GM19328 (cell line): ENCODE measurements around the gene VSTM2B.
"Not testable (repeated sequence)": the region's sequence is repeated elsewhere in the genome, so short reads cannot be mapped to it uniquely, and the experiment has no call there.

ENCODE experiments used
- ATAC-seq: cut with Tn5 transposase; IDR thresholded peaks from one replicate; pipeline ENCODE4 v1.9.1; 2021; ENCODE audit warnings: mild to moderate bottlenecking, moderate library complexity; ENCODE audit not compliant: unreplicated experiment

Gene VSTM2B

GRCh38 chr19:29525901-29526729 is at the start of gene VSTM2B:
TSS of gene VSTM2B (plus strand) at chr19:29525994. CDS start at chr19:29526584, 590 bp downstream.
- ATAC-seq = no peak

- ATAC-seq = no peak
These were observed 49.3 kb upstream of the VSTM2B start for GRCh38 chr19:29476528-29476927.

- ATAC-seq = no peak
These were observed 47.8 kb upstream of the VSTM2B start for GRCh38 chr19:29477831-29478577.

GRCh38 chr19:29478578-29479565 is 46.9 kb upstream of the VSTM2B start:
- no peak for ATAC-seq

GRCh38 chr19:29479941-29480340 is 45.9 kb upstream of the VSTM2B start:
- no peak for ATAC-seq

GRCh38 chr19:29480507-29480906 is 45.3 kb upstream of the VSTM2B start:
- no peak for ATAC-seq

- no peak for ATAC-seq
These were observed 42.7 kb upstream of the VSTM2B start for GRCh38 chr19:29482855-29483640.

GRCh38 chr19:29483641-29483920 is 42.2 kb upstream of the VSTM2B start:
- no peak for ATAC-seq

GRCh38 chr19:29483944-29484581 is 41.7 kb upstream of the VSTM2B start:
- ATAC-seq = no peak

GRCh38 chr19:29484876-29485275 is 40.9 kb upstream of the VSTM2B start:
- ATAC-seq = no peak

- no peak for ATAC-seq
These were observed 40.5 kb upstream of the VSTM2B start for GRCh38 chr19:29485293-29485692.

GRCh38 chr19:29486961-29487360 is 38.8 kb upstream of the VSTM2B start:
- not testable (repeated sequence) for ATAC-seq

GRCh38 chr19:29487432-29487831 is 38.4 kb upstream of the VSTM2B start:
- no peak for ATAC-seq

GRCh38 chr19:29488316-29488715 is 37.5 kb upstream of the VSTM2B start:
- no peak for ATAC-seq

GRCh38 chr19:29489172-29489951 is 36.4 kb upstream of the VSTM2B start:
- ATAC-seq = no peak

GRCh38 chr19:29491491-29491890 is 34.3 kb upstream of the VSTM2B start:
- no peak for ATAC-seq

- no peak for ATAC-seq
These were observed 33.7 kb upstream of the VSTM2B start for GRCh38 chr19:29491995-29492577.

- no peak for ATAC-seq
These were observed 33.0 kb upstream of the VSTM2B start for GRCh38 chr19:29492769-29493168.

GRCh38 chr19:29495091-29495490 is 30.7 kb upstream of the VSTM2B start:
- no peak for ATAC-seq
